Astrocyte (in vitro differentiated cells and primary cell): ENCODE measurements around the gene PTK7. TPM values are rescaled to one million over a fixed set of nuclear protein-coding genes. Genes with fewer than 3 reads are reported as not detected.
A peak's percentile ranks its signal among the peaks of the same experiment; 100 is the strongest.

Experiments used
- DNase-seq: peaks from one replicate; pipeline ENCODE4 v3.0.0-alpha.2; 2010; ENCODE audit warnings: low read depth
- FAIRE-seq: peaks from 2 replicates; lab custom pipeline; 2011; peaks lifted over from hg19 to GRCh38; lab: Jason Lieb, UNC
- H2AFZ ChIP-seq: 2 replicates; pipeline ENCODE4 v1.6.0; 2012; ENCODE audit warnings: low read depth, low read length, inconsistent platforms
- H3K27ac ChIP-seq: 2 replicates; pipeline ENCODE4 v1.5.1; 2011; ENCODE audit warnings: low read depth, low read length, inconsistent platforms
- H3K27me3 ChIP-seq: 2 replicates; pipeline ENCODE4 v1.6.0; 2011; ENCODE audit warnings: low read length, inconsistent platforms; ENCODE audit not compliant: insufficient read depth
- H3K36me3 ChIP-seq: 2 replicates; pipeline ENCODE4 v1.5.1; 2011; ENCODE audit warnings: low read length, inconsistent platforms; ENCODE audit not compliant: insufficient read depth
- H3K4me1 ChIP-seq: 2 replicates; pipeline ENCODE4 v1.5.1; 2011; ENCODE audit warnings: low read length, inconsistent platforms; ENCODE audit not compliant: insufficient read depth
- H3K4me2 ChIP-seq: 2 replicates; pipeline ENCODE4 v1.6.0; 2012; ENCODE audit warnings: low read length, inconsistent platforms
- H3K4me3 ChIP-seq: 2 replicates; pipeline ENCODE4 v1.5.1; 2011; ENCODE audit warnings: low read depth, mild to moderate bottlenecking, low read length, inconsistent platforms; ENCODE audit not compliant: insufficient read depth
- H3K79me2 ChIP-seq: 2 replicates; pipeline ENCODE4 v1.6.0; 2012; ENCODE audit warnings: mild to moderate bottlenecking, low read length, inconsistent platforms; ENCODE audit not compliant: insufficient read depth
- H3K9ac ChIP-seq: 2 replicates; pipeline ENCODE4 v1.6.0; 2012; ENCODE audit warnings: mild to moderate bottlenecking, low read length, inconsistent platforms
- H3K9me3 ChIP-seq: 2 replicates; pipeline ENCODE4 v1.5.1; 2012; ENCODE audit warnings: low read depth, mild to moderate bottlenecking, low read length, inconsistent platforms; ENCODE audit not compliant: insufficient read depth
- H4K20me1 ChIP-seq: 2 replicates; pipeline ENCODE4 v1.6.0; 2012; ENCODE audit warnings: low read length, inconsistent platforms; ENCODE audit not compliant: insufficient read depth
- H3K27ac Mint-ChIP-seq: one replicate; pipeline ENCODE4 v1.8.0; 2021; ENCODE audit warnings: mild to moderate bottlenecking, mixed read lengths; ENCODE audit not compliant: unreplicated experiment
- H3K27me3 Mint-ChIP-seq: one replicate; pipeline ENCODE4 v1.8.0; 2021; ENCODE audit warnings: low read depth, mixed read lengths; ENCODE audit not compliant: unreplicated experiment
- H3K36me3 Mint-ChIP-seq: one replicate; pipeline ENCODE4 v1.8.0; 2021; ENCODE audit warnings: low read depth, mixed read lengths; ENCODE audit not compliant: unreplicated experiment
- H3K4me1 Mint-ChIP-seq: one replicate; pipeline ENCODE4 v1.8.0; 2021; ENCODE audit warnings: low read depth, mixed read lengths; ENCODE audit not compliant: unreplicated experiment
- H3K4me3 Mint-ChIP-seq: one replicate; pipeline ENCODE4 v1.8.0; 2021; ENCODE audit warnings: mild to moderate bottlenecking, moderate library complexity, mixed read lengths; ENCODE audit not compliant: unreplicated experiment
- H3K9me3 Mint-ChIP-seq: one replicate; pipeline ENCODE4 v1.8.0; 2021; ENCODE audit warnings: mild to moderate bottlenecking, mixed read lengths; ENCODE audit not compliant: unreplicated experiment
- CTCF ChIP-seq: IDR thresholded peaks from 2 replicates; pipeline ENCODE4 v1.5.1; 2011; ENCODE audit warnings: low read depth, mild to moderate bottlenecking, inconsistent platforms, low read length, moderate library complexity; ENCODE audit not compliant: insufficient read depth
- EZH2 ChIP-seq: IDR thresholded peaks from 2 replicates; pipeline ENCODE4 v1.6.1; 2012; ENCODE audit warnings: mild to moderate bottlenecking, low read length, inconsistent platforms; ENCODE audit not compliant: insufficient read depth
- total RNA-seq: library from RNA; stranded (reverse); gene quantifications from 2 replicates; pipeline ENCODE4 v1.2.1, GENCODE V29; 2021

PTK7 gene
- total RNA-seq, 1 donor from 2014 or later = 506 TPM

GRCh38 chr6:43122146-43122545 is 46.0 kb downstream of the PTK7 start:
- Histone ChIP-seq H3K4me1 (peaks cover 77% of the 10 kb centered on the region), H3K4me3 (no peak overlapping the region), H4K20me1 (no peaks in the 10 kb centered on the region), H3K27ac (peak overlapping the region; percentile 100), H3K4me2 (peak overlapping the region; percentile 81), H2AFZ (no peak overlapping the region), H3K36me3 (no peaks in the 10 kb centered on the region), H3K9ac (peak overlapping the region; percentile 88), H3K9me3 (no peaks in the 10 kb centered on the region), H3K27me3 (no peaks in the 10 kb centered on the region), H3K79me2 (peaks cover 85% of the 10 kb centered on the region)
- peak overlapping the region; percentile 70 for H3K4me3 Mint-ChIP-seq
- no peak for DNase-seq
- H3K27ac Mint-ChIP-seq = peak overlapping the region; percentile 99
- no peaks in the 10 kb centered on the region for H3K27me3 Mint-ChIP-seq
- peaks cover 83% of the 10 kb centered on the region for H3K4me1 Mint-ChIP-seq
- TF ChIP-seq EZH2 (no peak), CTCF (no peak)
- no peak for FAIRE-seq
- no peaks in the 10 kb centered on the region for H3K9me3 Mint-ChIP-seq
- H3K36me3 Mint-ChIP-seq = peaks cover 16% of the 10 kb centered on the region

GRCh38 chr6:43123461-43124314 is 47.6 kb downstream of the PTK7 start:
- Mint-ChIP-seq H3K4me1 (peaks cover 83% of the 10 kb centered on the region), H3K27ac (peak overlapping the region; percentile 99), H3K4me3 (peak overlapping the region; percentile 60), H3K36me3 (peaks cover 10% of the 10 kb centered on the region), H3K9me3 (no peaks in the 10 kb centered on the region), H3K27me3 (no peaks in the 10 kb centered on the region)
- Histone ChIP-seq H3K9ac (peak overlapping the region; percentile 88), H3K36me3 (no peaks in the 10 kb centered on the region), H3K27ac (peak overlapping the region; percentile 100), H3K27me3 (no peaks in the 10 kb centered on the region), H2AFZ (no peak overlapping the region), H3K4me2 (peak overlapping the region; percentile 69), H3K79me2 (peaks cover 87% of the 10 kb centered on the region), H3K4me3 (no peak overlapping the region), H3K4me1 (peaks cover 87% of the 10 kb centered on the region), H3K9me3 (no peaks in the 10 kb centered on the region), H4K20me1 (no peaks in the 10 kb centered on the region)
- no peak for FAIRE-seq
- TF ChIP-seq EZH2 = no peak
- no peak for TF ChIP-seq CTCF
- no peak for DNase-seq

DNA sequence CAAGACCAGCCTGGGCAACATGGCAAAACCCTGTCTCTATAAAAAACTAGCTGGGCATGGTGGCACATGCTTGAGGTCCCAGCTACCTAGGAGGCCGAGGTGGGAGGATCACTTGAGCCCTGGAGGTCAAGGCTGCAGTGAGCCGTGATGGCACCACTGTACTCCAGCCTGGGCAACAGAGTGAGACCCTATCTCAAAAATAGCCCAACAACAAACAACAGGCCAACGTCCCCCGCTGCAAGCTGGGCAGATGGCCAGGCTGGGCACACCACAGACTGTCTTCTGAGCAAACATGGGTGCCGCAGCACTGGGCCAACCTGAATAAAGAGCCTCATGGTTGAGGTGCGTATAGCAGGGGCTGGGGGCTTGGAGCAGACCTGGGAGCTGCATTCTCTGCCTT is 48.4 kb downstream of the PTK7 start:
- Mint-ChIP-seq H3K27ac (peak overlapping the region; percentile 99), H3K9me3 (no peaks in the 10 kb centered on the region), H3K36me3 (peaks cover 10% of the 10 kb centered on the region), H3K4me1 (peaks cover 83% of the 10 kb centered on the region), H3K27me3 (no peaks in the 10 kb centered on the region), H3K4me3 (no peak overlapping the region)
- peaks cover 93% of the 10 kb centered on the region for H3K4me1 ChIP-seq
- no peaks in the 10 kb centered on the region for H3K9me3 ChIP-seq
- H3K27ac ChIP-seq = peak overlapping the region; percentile 100
- no peaks in the 10 kb centered on the region for H3K27me3 ChIP-seq
- peaks cover 2% of the 10 kb centered on the region for H4K20me1 ChIP-seq
- H2AFZ ChIP-seq = no peak overlapping the region
- no peaks in the 10 kb centered on the region for H3K36me3 ChIP-seq
- no peak overlapping the region for H3K4me3 ChIP-seq
- no peak for DNase-seq
- peak overlapping the region; percentile 88 for H3K9ac ChIP-seq
- peak overlapping the region; percentile 69 for H3K4me2 ChIP-seq
- peaks cover 87% of the 10 kb centered on the region for H3K79me2 ChIP-seq
- FAIRE-seq = no peak
- TF ChIP-seq EZH2 (no peak), CTCF (no peak)
